ENCODE data around the gene DYDC2. TPM values are rescaled to one million over a fixed set of nuclear protein-coding genes. Genes with fewer than 3 reads are reported as not detected.
A peak's percentile ranks its signal among the peaks of the same experiment; 100 is the strongest.

The DYDC2 gene
- polyA plus RNA-seq, 2 of the 4 experiments (the other 2 are of a cell fraction), result 0.04 TPM; not detected in 1

DNA sequence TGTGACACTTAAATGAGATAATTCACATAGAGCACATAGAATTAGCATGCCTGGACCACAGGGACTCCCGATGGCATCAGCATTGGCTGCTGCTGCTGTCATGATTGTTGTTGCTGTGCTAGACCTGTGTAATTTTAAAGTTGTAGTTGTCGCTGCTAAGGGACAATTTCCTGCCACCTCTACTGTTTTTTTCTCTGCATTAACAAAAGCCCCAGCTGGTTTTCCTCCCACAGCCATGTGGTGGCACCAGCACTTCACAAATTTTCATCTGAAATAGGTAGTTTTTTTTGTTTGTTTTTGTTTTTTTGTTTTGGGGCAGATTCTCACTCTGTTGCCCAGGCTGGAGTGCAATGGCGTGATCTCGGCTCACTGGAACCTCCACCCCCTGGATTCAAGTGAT is 26.4 kb downstream of the DYDC2 start (continued):
- TF ChIP-seq, protein P1, sequence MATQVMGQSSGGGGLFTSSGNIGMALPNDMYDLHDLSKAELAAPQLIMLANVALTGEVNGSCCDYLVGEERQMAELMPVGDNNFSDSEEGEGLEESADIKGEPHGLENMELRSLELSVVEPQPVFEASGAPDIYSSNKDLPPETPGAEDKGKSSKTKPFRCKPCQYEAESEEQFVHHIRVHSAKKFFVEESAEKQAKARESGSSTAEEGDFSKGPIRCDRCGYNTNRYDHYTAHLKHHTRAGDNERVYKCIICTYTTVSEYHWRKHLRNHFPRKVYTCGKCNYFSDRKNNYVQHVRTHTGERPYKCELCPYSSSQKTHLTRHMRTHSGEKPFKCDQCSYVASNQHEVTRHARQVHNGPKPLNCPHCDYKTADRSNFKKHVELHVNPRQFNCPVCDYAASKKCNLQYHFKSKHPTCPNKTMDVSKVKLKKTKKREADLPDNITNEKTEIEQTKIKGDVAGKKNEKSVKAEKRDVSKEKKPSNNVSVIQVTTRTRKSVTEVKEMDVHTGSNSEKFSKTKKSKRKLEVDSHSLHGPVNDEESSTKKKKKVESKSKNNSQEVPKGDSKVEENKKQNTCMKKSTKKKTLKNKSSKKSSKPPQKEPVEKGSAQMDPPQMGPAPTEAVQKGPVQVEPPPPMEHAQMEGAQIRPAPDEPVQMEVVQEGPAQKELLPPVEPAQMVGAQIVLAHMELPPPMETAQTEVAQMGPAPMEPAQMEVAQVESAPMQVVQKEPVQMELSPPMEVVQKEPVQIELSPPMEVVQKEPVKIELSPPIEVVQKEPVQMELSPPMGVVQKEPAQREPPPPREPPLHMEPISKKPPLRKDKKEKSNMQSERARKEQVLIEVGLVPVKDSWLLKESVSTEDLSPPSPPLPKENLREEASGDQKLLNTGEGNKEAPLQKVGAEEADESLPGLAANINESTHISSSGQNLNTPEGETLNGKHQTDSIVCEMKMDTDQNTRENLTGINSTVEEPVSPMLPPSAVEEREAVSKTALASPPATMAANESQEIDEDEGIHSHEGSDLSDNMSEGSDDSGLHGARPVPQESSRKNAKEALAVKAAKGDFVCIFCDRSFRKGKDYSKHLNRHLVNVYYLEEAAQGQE (IDR thresholded peaks at IDR 0.05), result no peak
- no peak for TF ChIP-seq MAZ (IDR thresholded peaks at IDR 0.05; ENCODE audit: borderline replicate concordance, low read depth, low read length)
- no peak for TF ChIP-seq SREBF2 (IDR thresholded peaks at IDR 0.05)

DNA sequence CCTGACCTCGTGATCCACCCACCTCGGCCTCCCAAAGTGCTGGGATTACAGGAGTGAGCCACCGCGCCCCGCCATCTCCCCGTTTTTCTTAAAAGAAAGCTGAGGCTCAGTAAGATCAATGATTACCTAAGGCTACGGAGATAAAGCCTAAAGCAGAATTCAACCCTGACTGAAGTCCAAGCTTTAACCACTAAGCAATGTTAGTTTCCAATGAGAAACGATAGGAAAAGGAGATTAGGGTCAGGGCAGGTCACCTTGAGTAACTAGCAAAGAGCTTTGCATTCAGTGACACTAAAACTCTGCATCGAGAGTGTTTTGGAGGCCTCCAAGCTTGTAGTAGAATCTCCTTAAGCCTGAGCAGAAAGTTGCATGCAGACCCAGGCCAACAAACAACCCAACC is 34.2 kb downstream of the DYDC2 start:
- POLR2A ChIA-PET, result no interaction called here
- 57% methylated on average over 9 of the region's 9 CpGs for WGBS (ENCODE audit: missing lambda C conversion rate)
- Histone ChIP-seq H3K4me3 (no peak overlapping the region), H3K27ac (no peak overlapping the region), H3K9me3 (no peaks in the 10 kb centered on the region), H3K4me2 (no peak overlapping the region), H3K4me1 (no peaks in the 10 kb centered on the region)
- CTCF ChIA-PET, result interaction anchor here (15.2 kb wide), 1 partner anchor 50 kb away, joined by 184 read pairs; no protein-coding TSS in a partner anchor
- DNase-seq (ENCODE audit: low read depth in 1 of 2, low spot score in 1 of 2) (no peak), FAIRE-seq (no peak), ATAC-seq (no peak)
- TF ChIP-seq HEYL (CRISPR knock-in tag; IDR thresholded peaks at IDR 0.05), result no peak
- no peak for TF ChIP-seq ESRRA (IDR thresholded peaks at IDR 0.05; ENCODE audit: borderline replicate concordance, low read length)
- no peak for TF ChIP-seq JUN (IDR thresholded peaks at IDR 0.05)
- no peak for TF ChIP-seq EHF (CRISPR knock-in tag; IDR thresholded peaks at IDR 0.05)

DNA sequence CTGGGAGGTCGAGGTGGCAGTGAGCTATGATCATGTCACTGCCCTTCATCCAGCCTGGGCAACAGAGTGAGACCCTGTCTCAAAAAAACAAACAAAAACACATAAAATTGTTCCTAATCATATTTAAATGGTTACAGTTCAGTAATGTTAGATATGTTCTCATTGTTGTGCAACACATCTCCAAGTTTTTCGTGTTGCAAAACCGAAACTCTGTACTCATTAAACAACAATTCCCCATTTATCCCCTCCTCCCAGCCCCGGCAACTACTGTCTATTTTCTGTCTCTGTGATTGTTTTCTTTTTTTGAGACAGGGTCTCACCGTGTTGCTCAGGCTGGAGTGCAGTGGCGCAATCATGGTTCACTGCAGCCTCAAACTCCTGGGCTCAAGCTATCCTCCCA is 35.7 kb downstream of the DYDC2 start:
- ATAC-seq, result no peak
- Histone ChIP-seq H3K4me2 (no peak overlapping the region), H3K27ac (no peak overlapping the region), H3K4me3 (no peak overlapping the region), H3K4me1 (no peaks in the 10 kb centered on the region), H3K9me3 (no peaks in the 10 kb centered on the region)
- FAIRE-seq, result no peak
- CTCF ChIA-PET, result interaction anchor here (3.0 kb wide), 1 partner anchor 9 kb away, joined by 24 read pairs; no protein-coding TSS in a partner anchor
- POLR2A ChIA-PET, result interaction anchor here (1.0 kb wide), 1 partner anchor 16 kb away, joined by 3 read pairs; no protein-coding TSS in a partner anchor
- TF ChIP-seq, protein P2, sequence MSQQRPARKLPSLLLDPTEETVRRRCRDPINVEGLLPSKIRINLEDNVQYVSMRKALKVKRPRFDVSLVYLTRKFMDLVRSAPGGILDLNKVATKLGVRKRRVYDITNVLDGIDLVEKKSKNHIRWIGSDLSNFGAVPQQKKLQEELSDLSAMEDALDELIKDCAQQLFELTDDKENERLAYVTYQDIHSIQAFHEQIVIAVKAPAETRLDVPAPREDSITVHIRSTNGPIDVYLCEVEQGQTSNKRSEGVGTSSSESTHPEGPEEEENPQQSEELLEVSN (IDR thresholded peaks at IDR 0.05; ENCODE audit: borderline replicate concordance, low read depth), result no peak
- TF ChIP-seq CEBPB (IDR thresholded peaks at IDR 0.05) (peak in 1 of 2 experiments; percentile 49; a peak in 2 of 4 replicates), POLR2A (IDR thresholded peaks at IDR 0.05; ENCODE audit: low read length) (no peak)
- DNase-seq (ENCODE audit: low read depth in 1 of 2, low spot score in 1 of 2), result no peak
- WGBS (ENCODE audit: missing lambda C conversion rate), result 53% methylated on average over 6 of the region's 6 CpGs

DNA sequence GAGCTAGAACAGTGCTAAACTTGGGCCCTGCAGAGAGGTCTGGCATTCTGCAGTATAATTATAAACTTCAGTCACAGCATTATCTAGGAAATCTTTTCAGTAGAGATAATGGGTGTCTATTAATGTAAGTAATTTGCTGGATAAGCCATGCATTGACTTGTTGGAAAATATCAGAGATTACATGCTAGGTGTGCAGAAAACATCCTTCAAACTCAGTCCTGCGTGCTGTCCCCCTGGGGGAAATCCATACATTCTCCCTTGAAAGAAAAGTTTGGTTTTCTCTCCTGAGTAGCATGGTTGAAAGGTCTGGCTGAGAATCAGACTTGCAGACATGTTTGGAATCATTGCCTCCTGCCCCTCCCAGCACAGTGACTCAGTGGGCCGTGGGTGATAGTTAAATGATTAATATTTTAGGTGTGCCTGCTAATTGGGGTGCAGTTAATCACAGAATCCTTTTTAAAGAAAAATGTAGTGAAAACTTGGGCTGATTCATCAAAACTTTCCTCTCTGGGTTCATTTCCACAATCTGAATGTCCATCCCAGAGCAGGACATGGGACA is 37.9 kb downstream of the DYDC2 start:
- 49% methylated on average over 2 of the region's 2 CpGs for WGBS (ENCODE audit: missing lambda C conversion rate)
- no peaks in the 10 kb centered on the region for H3K4me1 ChIP-seq
- H3K27ac ChIP-seq, result no peak overlapping the region
- CTCF ChIA-PET, result interaction anchor here (1.0 to 3.0 kb wide), 3 partner anchors 12 to 50 kb away, joined by 4 to 24 read pairs (median 8); no protein-coding TSS in a partner anchor
- FAIRE-seq (no peak), ATAC-seq (no peak), DNase-seq (ENCODE audit: low read depth in 1 of 2, low spot score in 1 of 2) (no peak)
- no peak overlapping the region for H3K4me2 ChIP-seq
- H3K4me3 ChIP-seq, result no peak overlapping the region
- no peaks in the 10 kb centered on the region for H3K9me3 ChIP-seq
- POLR2A ChIA-PET, result interaction anchor here (0.7 to 1.2 kb wide), 2 partner anchors 13 to 48 kb away, joined by 3 read pairs; no protein-coding TSS in a partner anchor
- TF ChIP-seq BHLHE40 (IDR thresholded peaks at IDR 0.05; ENCODE audit: low read depth, low read length) (no peak), CEBPB (IDR thresholded peaks at IDR 0.05) (no peak), CBX8 (IDR thresholded peaks at IDR 0.05) (no peak), HDAC2 (IDR thresholded peaks at IDR 0.05) (no peak), MAFK (IDR thresholded peaks at IDR 0.05; ENCODE audit: partially characterized antibody) (no peak), HOXA7 (CRISPR knock-in tag; IDR thresholded peaks at IDR 0.05) (no peak), SREBF2 (IDR thresholded peaks at IDR 0.05) (no peak), RFX5 (IDR thresholded peaks at IDR 0.05) (no peak), EHF (CRISPR knock-in tag; IDR thresholded peaks at IDR 0.05) (no peak), SMC3 (IDR thresholded peaks at IDR 0.05) (no peak), RAD21 (conservative IDR thresholded peaks at IDR 0.05 in 1 of 2, IDR thresholded peaks at IDR 0.05 in 1 of 2) (no peak)
- TF ChIP-seq, protein P3, sequence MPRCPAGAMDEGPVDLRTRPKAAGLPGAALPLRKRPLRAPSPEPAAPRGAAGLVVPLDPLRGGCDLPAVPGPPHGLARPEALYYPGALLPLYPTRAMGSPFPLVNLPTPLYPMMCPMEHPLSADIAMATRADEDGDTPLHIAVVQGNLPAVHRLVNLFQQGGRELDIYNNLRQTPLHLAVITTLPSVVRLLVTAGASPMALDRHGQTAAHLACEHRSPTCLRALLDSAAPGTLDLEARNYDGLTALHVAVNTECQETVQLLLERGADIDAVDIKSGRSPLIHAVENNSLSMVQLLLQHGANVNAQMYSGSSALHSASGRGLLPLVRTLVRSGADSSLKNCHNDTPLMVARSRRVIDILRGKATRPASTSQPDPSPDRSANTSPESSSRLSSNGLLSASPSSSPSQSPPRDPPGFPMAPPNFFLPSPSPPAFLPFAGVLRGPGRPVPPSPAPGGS (IDR thresholded peaks at IDR 0.05), result no peak
- TF ChIP-seq, protein P4, sequence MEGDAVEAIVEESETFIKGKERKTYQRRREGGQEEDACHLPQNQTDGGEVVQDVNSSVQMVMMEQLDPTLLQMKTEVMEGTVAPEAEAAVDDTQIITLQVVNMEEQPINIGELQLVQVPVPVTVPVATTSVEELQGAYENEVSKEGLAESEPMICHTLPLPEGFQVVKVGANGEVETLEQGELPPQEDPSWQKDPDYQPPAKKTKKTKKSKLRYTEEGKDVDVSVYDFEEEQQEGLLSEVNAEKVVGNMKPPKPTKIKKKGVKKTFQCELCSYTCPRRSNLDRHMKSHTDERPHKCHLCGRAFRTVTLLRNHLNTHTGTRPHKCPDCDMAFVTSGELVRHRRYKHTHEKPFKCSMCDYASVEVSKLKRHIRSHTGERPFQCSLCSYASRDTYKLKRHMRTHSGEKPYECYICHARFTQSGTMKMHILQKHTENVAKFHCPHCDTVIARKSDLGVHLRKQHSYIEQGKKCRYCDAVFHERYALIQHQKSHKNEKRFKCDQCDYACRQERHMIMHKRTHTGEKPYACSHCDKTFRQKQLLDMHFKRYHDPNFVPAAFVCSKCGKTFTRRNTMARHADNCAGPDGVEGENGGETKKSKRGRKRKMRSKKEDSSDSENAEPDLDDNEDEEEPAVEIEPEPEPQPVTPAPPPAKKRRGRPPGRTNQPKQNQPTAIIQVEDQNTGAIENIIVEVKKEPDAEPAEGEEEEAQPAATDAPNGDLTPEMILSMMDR (IDR thresholded peaks at IDR 0.05), result no peak
- TF ChIP-seq, protein P5, sequence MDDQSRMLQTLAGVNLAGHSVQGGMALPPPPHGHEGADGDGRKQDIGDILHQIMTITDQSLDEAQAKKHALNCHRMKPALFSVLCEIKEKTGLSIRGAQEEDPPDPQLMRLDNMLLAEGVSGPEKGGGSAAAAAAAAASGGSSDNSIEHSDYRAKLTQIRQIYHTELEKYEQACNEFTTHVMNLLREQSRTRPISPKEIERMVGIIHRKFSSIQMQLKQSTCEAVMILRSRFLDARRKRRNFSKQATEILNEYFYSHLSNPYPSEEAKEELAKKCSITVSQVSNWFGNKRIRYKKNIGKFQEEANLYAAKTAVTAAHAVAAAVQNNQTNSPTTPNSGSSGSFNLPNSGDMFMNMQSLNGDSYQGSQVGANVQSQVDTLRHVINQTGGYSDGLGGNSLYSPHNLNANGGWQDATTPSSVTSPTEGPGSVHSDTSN (IDR thresholded peaks at IDR 0.05), result no peak

Measured in A549 (cell line).